ENCODE results near the gene LIPF.
"Not testable (repeated sequence)": the region's sequence is repeated elsewhere in the genome, so short reads cannot be mapped to it uniquely, and the experiment has no call there.

The LIPF gene, protein sequence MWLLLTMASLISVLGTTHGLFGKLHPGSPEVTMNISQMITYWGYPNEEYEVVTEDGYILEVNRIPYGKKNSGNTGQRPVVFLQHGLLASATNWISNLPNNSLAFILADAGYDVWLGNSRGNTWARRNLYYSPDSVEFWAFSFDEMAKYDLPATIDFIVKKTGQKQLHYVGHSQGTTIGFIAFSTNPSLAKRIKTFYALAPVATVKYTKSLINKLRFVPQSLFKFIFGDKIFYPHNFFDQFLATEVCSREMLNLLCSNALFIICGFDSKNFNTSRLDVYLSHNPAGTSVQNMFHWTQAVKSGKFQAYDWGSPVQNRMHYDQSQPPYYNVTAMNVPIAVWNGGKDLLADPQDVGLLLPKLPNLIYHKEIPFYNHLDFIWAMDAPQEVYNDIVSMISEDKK

DNA sequence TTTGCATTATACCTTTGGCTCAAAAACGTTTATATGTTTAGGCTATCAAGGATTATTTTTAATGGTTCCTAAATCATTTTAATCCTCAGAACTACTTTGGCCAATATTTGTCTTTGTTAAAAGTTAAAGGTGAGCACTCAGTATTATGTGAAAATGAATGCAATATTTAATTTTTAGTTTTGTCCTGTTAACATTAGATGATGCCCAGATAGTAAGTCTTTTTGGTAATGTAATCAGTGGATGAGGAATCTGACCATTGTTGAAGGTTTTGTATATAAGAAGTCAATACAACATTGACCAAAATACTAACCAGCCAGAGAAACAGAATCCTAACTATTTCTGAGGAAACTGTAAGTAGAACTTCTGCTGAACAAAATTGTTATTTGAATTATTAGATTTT is at the start of gene LIPF:
LIPF (plus strand) TSS at position 301 of the 400 bp plus-strand sequence. CDS start 2,856 bp downstream, outside the sequence.
- DNase-seq (ENCODE audit: low read depth) = no peak

DNA sequence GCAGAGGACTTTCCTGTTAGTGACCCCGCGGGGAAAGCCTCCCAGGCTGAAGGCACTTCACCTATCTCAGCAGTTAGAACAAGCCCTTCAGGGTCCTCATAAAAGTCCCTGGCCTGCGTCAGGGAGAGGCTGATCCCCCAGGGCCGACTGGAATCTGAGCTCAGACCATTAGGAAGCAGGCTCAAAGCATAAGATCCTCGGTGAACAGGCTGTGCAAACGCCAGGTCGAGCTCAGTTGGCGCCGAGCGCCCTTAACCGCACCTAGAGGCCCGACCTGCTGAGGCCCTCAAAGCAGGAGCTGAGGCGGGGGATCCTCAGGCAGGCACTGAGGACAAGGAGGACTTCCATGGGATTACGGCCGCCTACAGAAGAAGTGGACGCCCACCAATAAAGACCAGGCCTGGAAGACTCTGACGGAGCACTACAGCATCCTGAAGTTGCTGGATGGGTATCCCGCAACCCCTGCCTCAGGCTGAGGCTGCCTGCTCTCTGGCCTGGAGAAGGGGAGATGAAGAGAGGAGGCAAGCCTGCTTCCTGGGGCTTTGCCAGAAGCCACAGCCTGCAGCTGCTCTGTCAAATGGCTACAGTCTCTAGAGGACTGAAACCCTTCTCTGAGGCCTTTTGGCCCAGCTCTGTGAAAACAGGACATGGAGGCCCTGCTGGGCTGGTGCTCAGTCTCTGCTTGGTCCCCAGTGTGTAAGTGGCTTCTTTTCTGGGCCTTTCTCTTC is 47.8 kb upstream of the LIPF start:
- no peak for DNase-seq (ENCODE audit: low read depth)

DNA sequence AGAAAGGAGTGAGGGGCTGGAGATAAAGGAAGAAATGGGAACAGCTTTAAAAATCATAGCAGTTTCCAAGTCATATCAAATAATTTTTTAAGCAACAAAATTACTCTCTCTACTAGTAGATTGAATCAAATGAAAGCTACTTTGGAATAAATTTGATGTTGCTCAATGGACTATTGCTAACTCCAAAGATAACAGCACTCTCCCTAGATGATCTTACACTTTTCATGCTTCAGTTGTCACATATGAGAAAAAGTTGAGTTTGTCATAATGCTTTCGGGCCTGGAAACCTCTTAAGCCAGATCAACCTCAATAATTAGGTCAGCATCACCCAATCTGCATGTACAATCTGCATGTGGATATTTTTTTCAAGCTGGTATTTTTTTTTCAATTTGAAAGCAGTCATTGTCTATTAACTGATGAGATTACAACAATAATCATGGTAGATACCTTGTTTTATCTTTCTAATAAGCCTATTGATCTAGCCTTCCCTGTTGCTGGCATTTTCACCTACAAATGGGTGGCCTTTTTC is 46.4 kb upstream of the LIPF start:
- DNase-seq (ENCODE audit: low read depth) = no peak

GRCh38 chr10:88618496-88618895 is 45.7 kb upstream of the LIPF start:
- no peak for DNase-seq (ENCODE audit: low read depth)

DNA sequence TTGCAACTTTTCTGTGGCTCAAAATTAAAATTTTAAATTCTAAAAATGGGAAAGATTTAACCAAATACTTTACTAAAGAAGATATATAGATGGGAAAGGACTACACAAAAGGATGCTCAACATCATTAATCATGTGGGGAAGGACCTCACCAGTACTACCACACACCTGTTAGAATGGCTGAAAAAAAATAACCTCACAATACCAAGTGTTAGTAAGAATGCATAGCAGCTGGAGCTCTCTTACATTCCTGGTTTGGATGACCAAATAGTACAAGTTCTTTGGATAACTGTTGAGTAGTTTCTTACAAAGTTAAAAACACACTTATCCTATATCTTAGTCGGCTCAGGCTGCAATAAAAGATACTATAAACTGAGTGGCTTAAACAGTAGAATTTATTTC is 43.8 kb upstream of the LIPF start:
- DNase-seq (ENCODE audit: low read depth) = no peak

GRCh38 chr10:88623835-88624234 is 40.4 kb upstream of the LIPF start:
- no peak for DNase-seq (ENCODE audit: low read depth)

GRCh38 chr10:88624840-88625239 is 39.4 kb upstream of the LIPF start:
- DNase-seq (ENCODE audit: low read depth) = no peak

DNA sequence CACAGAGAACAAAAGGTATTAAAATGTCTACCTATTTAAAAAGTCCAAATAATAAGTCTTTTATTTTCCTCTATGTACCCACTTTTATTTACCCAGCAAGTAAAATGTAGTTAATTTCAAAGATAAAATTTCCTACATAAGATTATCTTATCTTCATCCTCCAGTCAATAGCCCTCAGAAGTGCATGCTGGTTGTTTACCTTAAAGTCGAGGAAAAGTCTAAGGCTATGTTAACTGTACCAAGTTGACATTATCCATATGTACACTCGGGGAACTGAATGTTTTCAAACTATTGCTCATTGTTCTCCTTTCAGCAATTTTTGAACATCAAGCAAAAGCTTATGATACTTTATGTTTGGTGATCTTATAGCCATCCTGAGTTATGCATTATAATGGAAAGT is 24.1 kb upstream of the LIPF start:
- no peak for DNase-seq (ENCODE audit: low read depth)

DNA sequence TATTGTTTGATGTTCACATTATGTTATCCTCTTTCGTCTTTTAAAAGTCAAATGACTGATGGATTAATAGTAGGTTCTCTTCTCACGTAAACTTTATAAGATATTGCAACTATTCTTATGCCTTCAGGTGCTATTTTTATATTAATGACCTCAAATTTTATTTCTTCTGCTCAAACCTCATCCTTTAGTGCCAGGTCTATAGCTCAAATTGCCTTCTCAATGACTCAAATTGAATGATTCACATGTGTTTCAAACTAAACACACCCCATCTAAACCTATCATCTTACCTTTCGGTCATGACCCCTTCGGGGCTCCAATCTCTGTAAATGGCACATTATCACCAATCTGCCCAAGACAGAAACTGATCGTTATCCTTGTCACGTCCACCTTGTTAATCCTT is 22.0 kb upstream of the LIPF start:
- DNase-seq (ENCODE audit: low read depth) = no peak

DNA sequence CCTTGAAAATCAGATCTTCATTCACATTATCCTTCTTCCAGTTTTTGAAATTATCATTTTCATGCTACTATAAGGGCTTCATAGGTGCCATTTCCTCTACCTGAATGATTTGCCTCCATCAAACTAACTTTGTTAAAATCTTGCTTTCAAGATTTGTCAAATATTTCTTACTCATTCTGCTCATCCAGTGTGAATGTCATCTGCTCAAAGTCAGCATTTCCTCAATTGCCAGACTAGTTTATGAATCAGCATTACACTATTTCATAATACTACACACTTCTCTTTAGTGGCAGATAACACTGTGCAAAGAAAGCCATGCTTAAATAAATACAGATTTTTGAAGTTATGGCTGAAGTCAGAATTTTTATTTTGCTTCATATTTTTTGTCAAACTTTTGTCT is 21.3 kb upstream of the LIPF start:
- DNase-seq (ENCODE audit: low read depth) = peak; percentile 77

- no peak for DNase-seq (ENCODE audit: low read depth)
These were observed 17.1 kb upstream of the LIPF start for GRCh38 chr10:88647061-88647615.

- peak; percentile 92 for DNase-seq (ENCODE audit: low read depth)
These were observed 13.1 kb upstream of the LIPF start for GRCh38 chr10:88651101-88651551.

DNA sequence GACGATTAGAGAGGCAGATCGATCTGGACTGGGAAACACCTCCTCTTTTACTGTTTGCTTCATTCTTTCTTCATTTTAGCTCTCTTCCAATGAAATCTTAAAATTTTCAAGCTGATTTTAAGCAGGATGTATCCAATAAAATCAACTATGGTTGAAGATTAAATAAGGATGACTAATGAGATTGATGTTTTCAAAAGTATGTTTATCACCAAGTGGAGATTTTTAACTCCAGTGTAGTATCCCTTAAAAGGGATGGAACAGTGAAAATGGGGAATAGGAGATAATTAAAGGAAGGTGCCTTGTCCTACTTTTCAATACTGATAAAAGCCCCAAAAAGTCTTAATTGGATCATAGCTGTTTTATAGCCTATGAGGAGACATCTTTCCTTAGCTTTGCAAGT is 11.6 kb upstream of the LIPF start:
- no peak for DNase-seq (ENCODE audit: low read depth)

DNA sequence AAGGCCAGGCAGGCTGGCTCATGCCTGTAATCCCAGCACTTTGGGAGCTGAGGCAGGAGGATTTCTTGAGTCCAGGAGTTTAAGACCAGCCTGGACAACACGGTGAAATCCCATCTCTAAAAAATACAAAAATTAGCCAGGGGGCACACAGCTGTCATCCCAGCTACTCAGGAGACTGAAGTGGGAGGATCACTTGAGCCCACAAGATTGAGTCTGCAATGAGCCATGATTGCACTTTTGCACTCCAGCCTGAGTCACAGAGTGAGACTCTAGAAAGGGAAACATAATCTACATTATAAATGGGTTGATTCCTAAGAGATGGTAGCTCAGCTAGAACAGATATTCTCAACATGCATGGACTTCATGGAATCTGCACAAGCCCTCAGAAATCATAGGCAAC is 6.3 kb upstream of the LIPF start:
- DNase-seq (ENCODE audit: low read depth) = peak; percentile 76

DNA sequence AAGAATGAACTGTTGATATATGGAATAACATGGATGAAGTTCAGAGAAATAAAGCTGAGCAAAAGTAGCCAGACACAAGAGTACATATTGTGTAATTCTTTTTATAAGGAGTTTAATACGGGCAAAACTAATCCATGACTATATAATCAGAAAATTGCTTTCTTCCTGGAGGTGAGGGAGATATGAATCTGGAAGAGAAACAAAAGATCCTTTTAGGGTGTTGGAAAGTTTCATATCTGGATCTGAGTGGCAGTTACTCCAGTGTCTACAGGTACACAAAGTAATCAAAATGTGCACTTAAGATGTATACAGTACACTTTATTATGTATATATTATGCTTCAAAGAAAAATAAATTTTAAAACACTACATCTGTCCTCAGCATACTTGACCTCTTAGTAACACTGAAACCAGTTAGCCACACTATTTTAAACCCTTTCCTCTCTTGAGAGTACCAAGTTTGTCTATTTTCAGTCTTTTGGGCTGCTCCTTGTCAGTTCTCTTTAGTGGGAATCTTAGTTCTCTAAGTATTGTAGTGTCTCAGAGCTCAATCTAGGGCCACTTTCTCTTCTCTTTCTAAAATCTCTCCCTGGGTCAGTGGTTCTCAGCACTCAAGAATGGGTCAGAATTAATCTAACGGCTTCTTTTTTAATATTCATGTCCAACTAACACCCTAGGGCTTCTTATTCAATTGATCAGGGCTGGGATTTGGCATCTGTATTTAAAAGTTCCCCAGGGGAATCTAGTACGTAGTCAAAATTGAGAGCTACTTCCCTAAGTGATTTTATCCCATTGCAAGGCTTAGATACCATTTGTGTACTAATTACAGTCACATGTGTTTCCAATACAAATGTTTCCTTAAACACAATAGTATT is 4.3 kb upstream of the LIPF start:
- DNase-seq (ENCODE audit: low read depth) = peak; percentile 38

GRCh38 chr10:88660598-88660884 is 3.7 kb upstream of the LIPF start:
- DNase-seq (ENCODE audit: low read depth) = no peak

GRCh38 chr10:88661018-88661417 is 3.2 kb upstream of the LIPF start:
- DNase-seq (ENCODE audit: low read depth) = no peak

- DNase-seq (ENCODE audit: low read depth) = no peak
These were observed 2.7 kb upstream of the LIPF start for GRCh38 chr10:88661577-88661976.

GRCh38 chr10:88663153-88663552 is 1.1 kb upstream of the LIPF start:
- DNase-seq (ENCODE audit: low read depth) = not testable (repeated sequence)

DNA sequence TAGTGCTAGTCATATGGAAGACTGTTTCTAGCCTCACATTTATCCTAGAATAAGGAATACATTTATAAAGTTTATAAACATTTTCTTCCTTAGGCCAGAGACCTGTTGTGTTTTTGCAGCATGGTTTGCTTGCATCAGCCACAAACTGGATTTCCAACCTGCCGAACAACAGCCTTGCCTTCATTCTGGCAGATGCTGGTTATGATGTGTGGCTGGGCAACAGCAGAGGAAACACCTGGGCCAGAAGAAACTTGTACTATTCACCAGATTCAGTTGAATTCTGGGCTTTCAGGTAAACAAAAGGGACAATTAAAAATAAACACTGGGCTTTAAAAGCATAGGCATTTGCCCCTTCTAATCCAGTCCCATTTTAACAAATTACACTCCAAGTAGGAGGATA is 4.2 kb downstream of the LIPF start:
- no peak for DNase-seq (ENCODE audit: low read depth)

- DNase-seq (ENCODE audit: low read depth) = no peak
These were observed 6.3 kb downstream of the LIPF start for GRCh38 chr10:88670497-88670896.

DNA sequence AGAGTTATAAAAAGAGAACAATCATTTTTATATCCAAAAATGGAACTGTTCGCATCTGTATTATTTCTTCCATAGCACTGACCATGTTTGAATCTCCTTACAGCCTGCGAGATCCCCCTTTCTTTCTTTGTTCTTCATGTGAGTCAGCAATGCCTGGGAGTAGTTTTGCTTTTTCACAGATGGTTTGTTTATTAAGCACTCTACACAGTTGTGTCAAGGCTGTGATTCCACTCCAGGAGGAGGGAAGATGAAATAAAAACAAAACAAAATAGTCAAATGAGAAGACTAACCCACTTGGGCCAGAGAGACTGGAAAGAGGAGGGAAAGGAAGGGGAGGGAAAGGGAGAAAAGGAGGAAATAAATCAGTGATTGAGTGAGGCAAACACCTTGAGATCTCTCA is 7.8 kb downstream of the LIPF start:
- DNase-seq (ENCODE audit: low read depth) = peak; percentile 73

All from iris pigment epithelial cell (primary cell).